Neural cell (in vitro differentiated cells): ENCODE data around the gene ZNF574. TPM values are rescaled to one million over a fixed set of nuclear protein-coding genes. Genes with fewer than 3 reads are reported as not detected.
"Not testable (repeated sequence)": the region's sequence is repeated elsewhere in the genome, so short reads cannot be mapped to it uniquely, and the experiment has no call there.

Experiments
- H2AFZ ChIP-seq: fragments of 200-600, 300-800 bp; sonication (generic), shearing (Covaris generic); 2 replicates; pipeline ENCODE4 v1.6.0; 2014; ENCODE audit warnings: low read depth, mild to moderate bottlenecking, antibody characterized with exemption, low read length, moderate library complexity
- H3F3A ChIP-seq: fragments of 200-600 bp; shearing (Covaris generic); 2 replicates; pipeline ENCODE4 v1.6.1; 2016; ENCODE audit warnings: mild to moderate bottlenecking, moderate library complexity, mixed read lengths, antibody characterized with exemption, low read length; ENCODE audit not compliant: insufficient read depth, poor library complexity, severe bottlenecking
- H3K27ac ChIP-seq: fragments of 200-600, 300-800 bp; sonication (generic), shearing (Covaris generic); 2 replicates; pipeline ENCODE4 v1.5.1; 2014; ENCODE audit warnings: mild to moderate bottlenecking, low read length, moderate library complexity
- H3K27me3 ChIP-seq: fragments of 300-800, 200-600 bp; sonication (generic), shearing (Covaris generic); 2 replicates; pipeline ENCODE4 v1.6.0; 2014; ENCODE audit warnings: mild to moderate bottlenecking, low read depth, low read length, moderate library complexity; ENCODE audit not compliant: insufficient read depth
- H3K36me3 ChIP-seq: fragments of 300-800, 200-600 bp; sonication (generic), shearing (Covaris generic); 2 replicates; pipeline ENCODE4 v1.5.1; 2014; ENCODE audit warnings: mild to moderate bottlenecking, antibody characterized with exemption, low read length, moderate library complexity; ENCODE audit not compliant: insufficient read depth
- H3K4me2 ChIP-seq: fragments of 300-800, 200-600 bp; sonication (generic), shearing (Covaris generic); 2 replicates; pipeline ENCODE4 v1.6.0; 2014; ENCODE audit warnings: mild to moderate bottlenecking, low read length
- H3K4me3 ChIP-seq: fragments of 300-800, 200-600 bp; sonication (generic), shearing (Covaris generic); 2 replicates; pipeline ENCODE4 v1.5.1; 2014; ENCODE audit warnings: mild to moderate bottlenecking, low read length, moderate library complexity
- H3K79me2 ChIP-seq: fragments of 200-600 bp; shearing (Covaris generic); replicated peaks from 2 replicates; pipeline ENCODE4 v1.6.0; 2014; ENCODE audit warnings: mild to moderate bottlenecking, low read length, moderate library complexity; ENCODE audit not compliant: insufficient read depth
- H3K9ac ChIP-seq: fragments of 300-800, 200-600 bp; sonication (generic), shearing (Covaris generic); 2 replicates; pipeline ENCODE4 v1.6.1; 2016; ENCODE audit warnings: mild to moderate bottlenecking, low read length, mixed read lengths
- H3K9me2 ChIP-seq: fragments of 200-600 bp; shearing (Covaris generic); 2 replicates; pipeline ENCODE4 v1.6.1; 2016; ENCODE audit warnings: mild to moderate bottlenecking, low read length, mixed read lengths; ENCODE audit not compliant: insufficient read depth
- H3K9me3 ChIP-seq: fragments of 200-600, 300-800 bp; sonication (generic), shearing (Covaris generic); 2 replicates; pipeline ENCODE4 v1.6.1; 2016; ENCODE audit warnings: mild to moderate bottlenecking, mixed run types, low read length, moderate library complexity, mixed read lengths
- H4K20me1 ChIP-seq: fragments of 200-600 bp; shearing (Covaris generic); 2 replicates; pipeline ENCODE4 v1.6.1; 2016; ENCODE audit warnings: mild to moderate bottlenecking, mixed run types; ENCODE audit not compliant: insufficient read depth
- CTCF ChIP-seq: fragments of 450-650 bp; IDR thresholded peaks from 2 replicates; pipeline ENCODE4 v1.5.1; 2014; ENCODE audit warnings: antibody characterized with exemption, mild to moderate bottlenecking, moderate library complexity; ENCODE audit not compliant: poor library complexity, severe bottlenecking
- EP300 ChIP-seq: fragments of 450-650 bp; conservative IDR thresholded peaks from 2 replicates; pipeline ENCODE4 v1.6.1; 2014; ENCODE audit warnings: antibody characterized with exemption, mild to moderate bottlenecking, moderate library complexity; ENCODE audit not compliant: poor library complexity, severe bottlenecking
- EZH2 ChIP-seq: fragments of 200-600, 300-800 bp; shearing (Covaris generic), sonication (generic); IDR thresholded peaks from 2 replicates; pipeline ENCODE4 v1.6.1; 2014; ENCODE audit warnings: antibody characterized with exemption, low read length, borderline replicate concordance, mild to moderate bottlenecking; ENCODE audit not compliant: insufficient read depth, poor library complexity, severe bottlenecking
- MXI1 ChIP-seq: fragments of 450-650 bp; conservative IDR thresholded peaks from 2 replicates; pipeline ENCODE4 v1.6.1; 2014; ENCODE audit warnings: antibody characterized with exemption, mild to moderate bottlenecking; ENCODE audit not compliant: poor library complexity, severe bottlenecking
- POLR2AphosphoS5 ChIP-seq: IDR thresholded peaks from 2 replicates; pipeline ENCODE4 v1.6.1; 2012
- RAD21 ChIP-seq: fragments of 450-650 bp; conservative IDR thresholded peaks from 2 replicates; pipeline ENCODE4 v1.6.1; 2014; ENCODE audit warnings: antibody characterized with exemption, mild to moderate bottlenecking, moderate library complexity
- REST ChIP-seq: IDR thresholded peaks from 2 replicates; pipeline ENCODE4 v1.6.1; 2012; ENCODE audit warnings: borderline replicate concordance
- SMC3 ChIP-seq: fragments of 450-650 bp; conservative IDR thresholded peaks from 2 replicates; pipeline ENCODE4 v1.6.1; 2014; ENCODE audit warnings: antibody characterized with exemption, mild to moderate bottlenecking, moderate library complexity; ENCODE audit not compliant: poor library complexity
- TAF1 ChIP-seq: IDR thresholded peaks from 2 replicates; pipeline ENCODE4 v1.6.1; 2012; ENCODE audit warnings: low read depth
- polyA plus RNA-seq: library from polyadenylated mRNA; depleted of rRNA; stranded (reverse); fragments of >200 nt; gene quantifications from 2 replicates; pipeline ENCODE4 v1.2.3, GENCODE V29; 2014

The ZNF574 gene
- polyA plus RNA-seq, 1 donor from 2014 or later = 7.0 TPM

GRCh38 chr19:42040031-42040430, 35.9 kb upstream of the ZNF574 start:
- TF ChIP-seq RAD21 (no peak), POLR2AphosphoS5 (no peak), REST (no peak), EP300 (no peak), TAF1 (no peak), CTCF (no peak)

GRCh38 chr19:42040491-42040890, 35.5 kb upstream of the ZNF574 start:
- not testable (repeated sequence) for H3K9me3 ChIP-seq, H3F3A ChIP-seq, H3K9ac ChIP-seq, H3K27ac ChIP-seq, H3K79me2 ChIP-seq, H2AFZ ChIP-seq, H3K9me2 ChIP-seq, H3K27me3 ChIP-seq, H4K20me1 ChIP-seq, H3K4me3 ChIP-seq, H3K36me3 ChIP-seq, H3K4me2 ChIP-seq

More at GRCh38 chr19:42040031-42040430, 35.9 kb upstream of the ZNF574 start:
- Histone ChIP-seq H3K27ac (no peak overlapping the region), H3K4me3 (no peak overlapping the region), H3K36me3 (peaks cover 6% of the 10 kb centered on the region), H4K20me1 (no peaks in the 10 kb centered on the region), H2AFZ (no peak overlapping the region), H3K79me2 (no peaks in the 10 kb centered on the region), H3K9me3 (no peaks in the 10 kb centered on the region), H3F3A (no peaks in the 10 kb centered on the region), H3K27me3 (no peaks in the 10 kb centered on the region), H3K4me2 (no peak overlapping the region), H3K9ac (no peak overlapping the region), H3K9me2 (no peaks in the 10 kb centered on the region)

- no peak overlapping the region for H3K27ac ChIP-seq
- H3K79me2 ChIP-seq = no peaks in the 10 kb centered on the region
- no peaks in the 10 kb centered on the region for H3K9me3 ChIP-seq
- no peak overlapping the region for H3K4me2 ChIP-seq
- H3K9ac ChIP-seq = no peak overlapping the region
- H4K20me1 ChIP-seq = no peaks in the 10 kb centered on the region
- no peak overlapping the region for H3K4me3 ChIP-seq
- H3K36me3 ChIP-seq = peaks cover 6% of the 10 kb centered on the region
- H3F3A ChIP-seq = no peaks in the 10 kb centered on the region
- H3K9me2 ChIP-seq = no peaks in the 10 kb centered on the region
- TF ChIP-seq TAF1 = no peak
- no peak for TF ChIP-seq REST
- TF ChIP-seq RAD21 = no peak
- TF ChIP-seq MXI1 = no peak
- no peak for TF ChIP-seq POLR2AphosphoS5
- no peak for TF ChIP-seq EZH2
- TF ChIP-seq EP300 = no peak
- no peak for TF ChIP-seq CTCF
- no peak for TF ChIP-seq SMC3
- H3K27me3 ChIP-seq = no peaks in the 10 kb centered on the region
- H2AFZ ChIP-seq = no peak overlapping the region
Measured at GRCh38 chr19:42042455-42043170, 33.4 kb upstream of the ZNF574 start.
